PFSK-1 (cell line): ENCODE data around the gene ZNF14.

Source experiments
- FOXP2 ChIP-seq: optimal IDR thresholded peaks from 2 replicates; pipeline ENCODE3; 2011; ENCODE audit warnings: borderline replicate concordance, control low read depth, inconsistent platforms; ENCODE audit not compliant: insufficient read depth; ENCODE audit errors: extremely low read length, extremely low read depth
- POLR2AphosphoS5 ChIP-seq: IDR thresholded peaks from 2 replicates; pipeline ENCODE4 v1.6.1; 2012; ENCODE audit warnings: low read depth, mild to moderate bottlenecking, control low read depth, low read length, moderate library complexity
- REST ChIP-seq, 2 experiments: IDR thresholded peaks; 2 replicates each; pipeline versions ENCODE4 v1.6.1 to v1.8.0; 2011 to 2012; ENCODE audit warnings: low read depth in 2 of 2, low read length in 2 of 2, control low read depth in 1 of 2, inconsistent platforms in 1 of 2, mild to moderate bottlenecking in 1 of 2, moderate library complexity in 1 of 2; ENCODE audit not compliant: insufficient read depth in 1 of 2
- SIN3A ChIP-seq: IDR thresholded peaks from 2 replicates; pipeline ENCODE4 v1.6.1; 2012; ENCODE audit warnings: mild to moderate bottlenecking, low read length, moderate library complexity, borderline replicate concordance; ENCODE audit not compliant: insufficient read depth
- TAF1 ChIP-seq: IDR thresholded peaks from 2 replicates; pipeline ENCODE4 v1.6.1; 2012; ENCODE audit warnings: low read length, control low read depth, borderline replicate concordance; ENCODE audit not compliant: insufficient read depth

GRCh38 chr19:19745496-19746285, 12.8 kb upstream of the ZNF14 start:
- no peak for TF ChIP-seq REST (IDR thresholded peaks at IDR 0.05; ENCODE audit: insufficient read depth in 1 of 2, low read depth in 2 of 2, low read length in 2 of 2)
- TF ChIP-seq SIN3A: no peak
- no peak for TF ChIP-seq POLR2AphosphoS5
- TF ChIP-seq TAF1: no peak
- no peak for TF ChIP-seq FOXP2
